NCI-H748 (cell line): Measurements from ENCODE around the gene ICOS.
"Not testable (repeated sequence)": the region's sequence is repeated elsewhere in the genome, so short reads cannot be mapped to it uniquely, and the experiment has no call there.

Experiments used
- DNase-seq: peaks from one replicate; lab custom pipeline; 2025; ENCODE audit not compliant: unreplicated experiment; lab: John Stamatoyannopoulos, UW

ICOS gene

DNA sequence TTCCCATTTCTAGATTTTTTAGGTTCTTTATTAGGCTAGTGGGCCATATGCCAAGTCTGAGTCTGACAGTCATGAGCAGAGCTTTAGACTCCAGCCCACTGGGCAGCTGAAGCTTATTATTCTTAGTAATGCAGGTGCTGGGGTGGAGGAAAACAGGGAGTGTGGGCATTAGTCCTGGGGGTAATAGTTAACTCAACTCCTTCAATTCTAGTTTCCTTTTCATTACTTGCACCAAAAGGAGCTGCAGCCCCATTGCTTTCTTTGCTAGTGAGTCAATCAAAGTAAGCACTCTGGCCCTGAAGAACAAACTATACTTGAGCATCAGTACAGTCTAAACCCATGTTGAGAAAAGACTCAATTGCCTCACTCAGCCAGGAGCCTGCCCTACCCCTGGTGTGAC, 35.5 kb downstream of the ICOS start:
- DNase-seq, result no peak

DNA sequence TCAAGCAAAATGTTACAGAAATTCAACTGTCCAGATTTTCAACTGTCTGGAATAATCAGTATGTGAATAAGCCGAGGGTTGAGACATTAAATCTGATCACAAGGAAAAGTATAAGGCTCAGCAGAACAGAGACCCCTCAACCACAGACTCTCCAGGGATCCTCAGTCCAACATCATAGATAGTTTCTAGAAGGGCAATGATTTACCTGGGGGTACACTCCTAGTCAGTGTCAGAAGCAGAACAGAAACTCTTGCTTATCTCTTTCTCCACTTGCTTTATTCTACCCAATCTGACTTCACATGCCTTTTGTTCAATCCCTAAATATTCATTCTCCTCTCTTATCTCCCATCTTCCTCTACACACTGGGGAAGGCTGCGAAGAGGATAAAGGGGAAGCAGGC, 36.4 kb downstream of the ICOS start:
- DNase-seq, result no peak

DNA sequence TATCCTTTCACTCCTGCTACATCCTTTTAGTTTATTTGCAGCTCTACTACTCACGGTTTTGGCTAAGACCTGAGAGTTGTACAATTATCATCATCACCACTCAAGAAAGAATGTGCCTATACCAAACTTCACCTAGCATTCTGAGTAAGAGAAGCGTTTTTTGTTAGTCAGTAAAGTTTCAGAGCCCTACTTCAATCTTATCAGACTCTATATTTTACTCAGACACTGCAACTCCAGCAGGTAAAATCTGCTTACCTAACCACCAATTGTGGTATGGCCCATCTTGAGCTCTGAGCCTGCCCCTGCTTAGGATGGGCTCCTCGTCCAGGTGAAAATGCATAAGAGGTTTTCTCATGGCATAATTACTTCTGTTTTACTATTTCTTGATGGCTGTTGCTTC, 37.1 kb downstream of the ICOS start:
- DNase-seq, result no peak

GRCh38 chr2:203975912-203976311, 39.3 kb downstream of the ICOS start:
- no peak for DNase-seq

GRCh38 chr2:203982276-203982675, 45.7 kb downstream of the ICOS start:
- DNase-seq, result no peak

DNA sequence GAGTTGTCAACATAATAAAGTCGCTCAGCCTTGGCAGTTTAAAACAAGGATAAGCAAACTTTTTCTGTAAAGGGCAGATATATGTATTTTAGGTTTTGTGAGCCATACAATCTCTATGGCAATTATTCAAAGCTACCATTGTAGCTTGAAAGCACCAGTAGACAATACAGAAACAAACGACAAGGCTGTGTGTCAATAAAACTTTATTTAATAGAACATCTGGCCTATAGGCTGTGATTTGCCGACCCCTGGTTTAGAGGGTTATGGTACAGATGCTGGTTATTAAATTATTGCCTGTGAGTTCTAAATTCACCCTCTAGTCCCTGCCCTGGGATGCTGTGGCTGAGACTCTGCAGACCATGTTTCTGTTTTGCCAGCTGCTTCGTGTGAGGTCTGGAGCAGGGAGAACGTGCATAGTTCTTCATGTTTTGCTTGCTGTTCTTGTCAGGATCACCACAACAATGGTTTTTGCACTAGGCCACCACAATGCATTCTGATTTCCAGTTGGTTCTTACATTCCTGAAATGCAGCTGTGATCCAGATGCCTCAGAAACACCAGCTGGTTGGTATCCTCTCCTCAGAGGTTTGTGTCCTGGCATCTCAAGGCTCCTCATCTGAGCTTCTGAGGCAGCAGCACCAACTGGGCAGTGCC, 46.6 kb downstream of the ICOS start:
- DNase-seq, result no peak

GRCh38 chr2:203985978-203986377, 49.4 kb downstream of the ICOS start:
- DNase-seq, result not testable (repeated sequence)

DNA sequence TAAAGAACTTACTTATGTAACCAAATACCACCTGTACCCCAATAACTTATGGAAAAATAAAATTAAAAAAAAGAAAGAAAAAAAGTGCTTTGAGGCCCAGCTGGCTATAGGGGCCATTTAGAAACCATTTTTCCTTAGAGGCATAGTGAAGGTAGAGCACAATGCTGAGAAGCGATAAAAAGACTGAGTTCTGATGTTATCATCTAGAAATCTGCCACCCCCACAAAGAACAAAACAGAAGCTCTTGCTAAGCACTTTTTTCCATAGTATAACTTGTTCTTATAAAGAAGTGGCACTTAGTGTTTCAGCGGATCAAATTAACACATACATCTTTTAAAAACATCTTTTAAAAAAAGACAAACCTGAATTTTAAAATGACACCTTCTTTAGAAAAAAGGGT, 51.4 kb downstream of the ICOS start:
- DNase-seq, result no peak

- DNase-seq, result no peak
These were observed 52.1 kb downstream of the ICOS start for GRCh38 chr2:203988500-203989260.

GRCh38 chr2:203989521-203989920, 53.0 kb downstream of the ICOS start:
- DNase-seq, result no peak

GRCh38 chr2:203992509-203992908, 55.9 kb downstream of the ICOS start:
- DNase-seq, result no peak

DNA sequence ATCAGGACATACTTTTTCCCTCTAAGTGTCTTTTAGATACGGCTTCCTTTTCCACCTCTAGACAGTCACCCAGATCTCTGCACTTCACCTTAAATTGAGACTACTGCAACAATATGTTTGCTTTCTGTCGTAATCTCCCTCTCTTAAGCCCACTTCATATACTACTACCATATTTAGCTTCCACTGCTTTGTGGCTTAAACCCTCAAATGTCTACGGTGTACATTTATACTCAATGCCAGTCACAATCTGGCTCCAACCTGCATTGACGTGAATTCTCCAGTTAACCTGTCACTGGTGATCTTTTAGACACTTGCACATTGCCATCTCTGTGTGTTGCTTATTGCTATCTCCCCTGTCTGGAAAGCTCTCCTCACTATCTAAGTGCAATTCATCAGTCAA, 56.4 kb downstream of the ICOS start:
- no peak for DNase-seq

DNA sequence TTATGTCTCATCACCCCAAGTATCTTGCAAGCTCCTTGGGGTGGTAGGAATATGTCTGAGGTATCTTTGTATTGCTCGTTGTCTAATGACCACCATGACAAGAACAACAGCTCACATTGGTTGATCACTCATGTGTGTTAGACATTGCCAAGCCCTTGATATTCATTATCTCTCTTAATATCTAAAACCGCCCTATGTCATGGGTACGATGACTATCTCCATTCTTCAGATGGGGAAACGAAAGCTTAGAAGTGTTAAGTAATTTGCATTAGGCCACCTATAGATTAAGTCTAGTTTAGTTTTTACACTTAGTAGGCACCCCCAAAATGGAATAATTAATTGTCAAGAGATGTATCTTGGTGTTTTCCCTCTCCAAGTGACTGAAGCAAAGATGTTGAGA, 57.0 kb downstream of the ICOS start:
- no peak for DNase-seq

DNA sequence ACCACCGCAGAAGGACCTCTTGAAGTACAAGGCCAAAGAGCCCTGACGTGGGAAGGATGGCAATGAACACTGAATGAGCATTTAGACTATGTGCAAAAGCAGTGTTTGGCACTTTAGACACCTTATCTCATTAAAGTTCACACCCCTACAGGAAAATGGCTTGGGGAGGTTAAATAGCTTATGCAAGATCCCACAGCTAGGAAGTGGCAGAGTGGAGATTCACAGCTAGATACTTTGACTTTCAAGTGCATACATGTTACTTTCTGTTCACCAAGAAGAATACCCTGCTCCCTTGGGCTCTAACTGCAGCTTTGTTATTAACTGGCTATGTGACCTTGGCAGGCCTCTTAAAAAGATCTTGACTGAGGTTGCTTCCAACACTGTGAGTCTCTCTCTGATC, 58.2 kb downstream of the ICOS start:
- no peak for DNase-seq

DNA sequence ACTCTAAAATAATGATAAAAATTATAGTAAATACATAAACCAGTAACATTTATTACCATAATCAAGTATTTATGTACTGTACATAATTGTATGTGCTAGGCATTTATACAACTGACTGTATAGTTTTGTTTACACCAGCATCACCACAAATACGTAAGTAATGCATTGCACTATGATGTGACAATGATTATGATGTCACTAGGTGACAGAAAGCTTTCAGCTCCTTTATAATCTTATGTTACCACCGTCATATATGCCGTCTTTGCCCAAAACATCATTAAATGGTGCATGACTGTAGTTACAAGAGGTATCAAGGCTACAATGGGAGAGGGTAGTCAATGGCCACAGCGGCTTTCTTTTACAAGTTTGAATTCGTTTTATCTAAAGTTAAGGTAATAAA, 60.1 kb downstream of the ICOS start:
- DNase-seq, result no peak

- DNase-seq, result no peak
These were observed 60.9 kb downstream of the ICOS start for GRCh38 chr2:203997481-203997880.

DNA sequence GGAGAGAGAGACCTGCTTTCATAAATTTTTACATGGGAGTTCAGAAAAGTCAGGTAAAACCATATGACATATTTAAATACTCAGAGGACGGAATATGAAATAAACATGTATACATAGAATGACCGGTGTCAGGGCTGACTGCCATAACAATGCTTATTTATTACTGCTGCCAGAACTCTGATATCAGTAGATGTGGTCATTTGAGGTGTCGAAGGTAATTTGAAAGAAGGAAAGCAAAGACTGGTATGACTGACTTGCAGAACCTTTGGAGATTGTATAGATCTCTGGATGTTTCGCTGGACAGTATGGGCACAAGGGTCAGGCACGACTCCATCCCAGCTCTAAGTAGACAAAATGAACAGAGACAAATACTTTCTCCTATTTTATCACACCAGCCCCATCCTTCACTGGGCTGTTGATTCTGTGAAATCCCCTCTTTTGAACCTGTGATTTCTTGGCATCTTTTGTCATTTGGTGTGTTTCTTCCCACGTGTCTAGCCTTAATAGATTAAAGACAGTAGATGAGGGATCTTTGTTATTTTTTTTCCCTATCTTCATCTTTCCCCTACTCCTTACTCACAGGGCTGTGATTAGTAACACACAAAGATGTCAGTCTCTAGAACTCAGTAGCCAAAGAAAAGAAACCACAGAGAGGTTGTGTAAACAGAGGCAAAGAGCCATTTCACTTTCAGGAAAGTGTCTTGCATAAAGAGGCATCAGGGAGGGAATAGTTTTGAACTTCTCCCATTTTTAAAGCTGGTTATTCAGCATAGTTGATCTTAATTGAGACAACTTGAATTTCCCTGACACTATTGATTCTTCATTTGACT, 61.6 kb downstream of the ICOS start:
- no peak for DNase-seq

GRCh38 chr2:203999835-204000234, 63.3 kb downstream of the ICOS start:
- DNase-seq, result no peak

DNA sequence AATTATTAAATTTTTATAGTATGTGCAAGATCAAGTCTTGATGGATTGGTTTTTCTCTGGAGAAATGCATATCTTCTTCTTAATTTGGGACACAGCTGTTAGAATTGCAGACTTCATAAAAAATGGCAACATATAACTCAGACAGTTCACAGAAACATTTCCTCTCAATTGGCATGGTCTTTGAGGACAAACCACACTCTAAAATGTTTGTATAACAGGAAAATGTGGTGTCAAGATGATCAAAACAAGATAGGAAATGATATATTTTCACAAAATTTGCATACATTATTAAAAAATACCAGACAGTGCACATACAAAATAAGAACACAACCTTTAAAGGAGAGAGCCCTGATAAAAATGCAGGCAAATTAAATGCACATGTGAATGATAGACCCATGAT, 63.9 kb downstream of the ICOS start:
- no peak for DNase-seq

- no peak for DNase-seq
These were observed 66.9 kb downstream of the ICOS start for GRCh38 chr2:204003276-204003990.

DNA sequence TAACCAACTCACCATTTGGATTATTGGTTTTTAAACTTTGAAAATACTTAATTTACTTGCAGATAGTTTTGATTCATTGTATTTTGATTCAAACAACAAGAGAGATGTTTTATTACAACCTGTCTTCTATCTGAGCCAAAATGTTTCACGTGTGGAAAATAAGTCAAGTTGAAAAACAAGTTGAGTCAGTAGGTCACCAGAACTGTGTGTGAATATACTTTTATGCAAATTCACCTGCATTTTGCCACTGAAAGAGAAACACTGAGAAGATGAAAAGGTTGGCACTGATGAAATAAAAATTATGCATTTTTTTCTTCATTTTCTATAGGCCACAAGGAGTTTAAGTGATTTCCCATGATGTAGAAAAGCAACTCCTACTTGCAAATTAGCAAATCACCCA, 68.3 kb downstream of the ICOS start:
- DNase-seq, result no peak
